Fibroblast of skin of back (primary cell): ENCODE data around the gene SLC8A1.

Source experiments
- DNase-seq: peaks from one replicate; pipeline ENCODE4 v3.0.0-alpha.2; 2013

SLC8A1 gene

DNA sequence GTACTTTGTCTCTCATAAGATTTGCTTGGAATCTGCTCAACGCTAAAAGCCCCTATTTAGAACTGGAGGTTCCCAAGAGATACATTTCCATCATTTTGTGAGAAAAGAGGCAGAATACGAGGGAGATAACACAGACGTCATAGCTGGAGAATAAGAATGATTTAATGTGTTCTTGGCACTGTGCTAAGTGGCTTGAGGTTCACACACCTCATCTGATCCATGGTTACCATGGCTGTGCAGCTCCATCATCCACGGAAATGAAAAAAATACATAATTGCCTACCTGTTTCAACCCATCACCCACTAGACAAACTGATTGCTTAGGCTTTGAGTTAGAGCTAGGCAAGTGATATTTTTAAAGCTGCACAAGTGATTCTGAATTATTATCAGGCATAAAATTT lies 227.6 kb downstream of the SLC8A1 start:
- no peak for DNase-seq

DNA sequence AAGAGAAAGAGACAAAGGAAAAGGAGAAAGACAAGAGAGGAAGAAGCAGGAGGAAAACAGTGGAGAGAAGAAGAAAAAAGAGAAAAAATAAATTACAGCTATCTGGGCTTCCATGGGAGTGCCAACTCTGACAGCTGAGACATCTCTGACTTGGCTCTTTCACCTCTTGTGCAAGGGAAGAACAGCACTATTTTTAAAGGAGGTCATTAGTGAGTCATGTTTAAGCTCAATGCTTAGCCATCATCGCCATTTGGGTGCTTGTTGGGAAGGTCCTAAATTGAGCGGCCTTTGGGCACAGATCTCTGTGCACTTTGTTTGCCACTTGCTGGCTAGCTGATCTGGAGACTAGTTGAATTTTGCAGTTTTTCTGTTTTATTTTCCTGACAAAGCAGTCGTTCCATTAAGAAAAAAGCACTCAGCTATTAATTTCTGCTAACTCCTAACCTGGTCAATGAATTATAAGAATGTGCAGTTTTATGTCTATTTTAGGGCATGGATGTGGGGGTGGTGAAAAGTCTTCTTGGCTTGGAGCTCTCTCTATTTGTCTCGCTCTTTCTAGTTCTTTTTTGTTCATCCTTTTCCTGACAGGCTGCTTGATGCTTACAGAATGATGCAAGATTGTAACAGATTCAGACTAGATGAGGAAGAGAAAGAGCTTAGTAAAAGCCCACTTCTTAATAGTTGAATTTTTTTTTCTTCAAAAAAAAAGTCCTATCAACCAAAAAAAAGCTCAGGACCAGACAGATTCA lies 231.5 kb downstream of the SLC8A1 start:
- DNase-seq, result peak; percentile 65

DNA sequence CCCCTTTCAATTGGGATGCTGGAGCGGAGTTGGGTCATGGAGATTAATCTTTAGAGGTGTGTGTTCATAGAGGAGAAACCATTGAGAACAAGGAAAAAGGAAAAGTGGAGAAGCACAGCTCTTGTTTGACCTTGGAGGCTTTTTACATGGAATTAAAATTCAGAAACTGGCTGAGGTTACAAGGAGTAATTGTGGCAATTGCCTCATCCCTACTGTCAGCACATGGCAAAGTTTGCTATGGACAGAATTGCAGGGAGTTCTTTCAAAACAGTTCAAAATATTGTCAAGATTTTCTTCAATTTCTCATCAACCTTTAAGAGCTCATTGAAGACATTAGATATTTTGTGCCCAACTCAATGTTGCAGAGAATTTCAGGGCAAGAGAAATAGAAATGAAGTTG lies 232.7 kb downstream of the SLC8A1 start:
- DNase-seq, result no peak

DNA sequence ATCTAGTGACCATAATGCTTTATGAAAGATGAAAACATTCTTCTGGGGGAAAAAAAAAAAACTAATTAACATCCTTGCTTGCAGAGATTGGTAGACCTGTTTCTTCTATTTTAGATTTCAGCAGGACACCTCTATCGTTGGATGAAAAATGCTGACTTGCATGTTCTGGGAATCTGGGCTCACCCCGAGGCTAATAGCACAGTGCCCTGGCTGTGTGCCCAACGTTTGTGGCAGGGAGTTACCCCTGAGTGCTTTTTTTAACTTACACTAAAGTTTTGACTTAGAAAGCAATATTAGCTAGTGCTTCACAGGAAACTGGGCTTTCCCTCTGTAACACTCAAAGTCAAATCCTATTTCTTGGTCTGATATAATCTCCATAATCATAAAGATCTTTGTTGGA lies 233.2 kb downstream of the SLC8A1 start:
- DNase-seq, result no peak

DNA sequence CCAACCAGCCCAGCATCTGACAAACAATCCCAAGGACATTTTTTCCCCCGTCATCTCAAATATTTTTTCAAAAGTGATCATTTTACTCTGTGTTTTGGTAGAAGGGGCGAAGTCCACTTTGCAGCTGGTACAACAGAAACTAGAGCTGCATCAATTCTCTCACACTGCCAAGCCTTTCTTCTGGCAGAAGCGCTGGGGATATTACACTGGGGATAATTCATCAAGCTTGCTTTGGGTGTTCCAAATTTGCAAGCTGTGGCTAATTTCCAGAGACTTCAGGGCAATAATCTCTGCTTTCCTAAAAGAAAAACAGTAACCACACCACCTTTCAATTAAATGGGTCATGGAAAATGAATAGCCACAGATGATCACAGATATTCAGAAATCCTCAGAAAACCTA lies 238.3 kb downstream of the SLC8A1 start:
- DNase-seq, result no peak

DNA sequence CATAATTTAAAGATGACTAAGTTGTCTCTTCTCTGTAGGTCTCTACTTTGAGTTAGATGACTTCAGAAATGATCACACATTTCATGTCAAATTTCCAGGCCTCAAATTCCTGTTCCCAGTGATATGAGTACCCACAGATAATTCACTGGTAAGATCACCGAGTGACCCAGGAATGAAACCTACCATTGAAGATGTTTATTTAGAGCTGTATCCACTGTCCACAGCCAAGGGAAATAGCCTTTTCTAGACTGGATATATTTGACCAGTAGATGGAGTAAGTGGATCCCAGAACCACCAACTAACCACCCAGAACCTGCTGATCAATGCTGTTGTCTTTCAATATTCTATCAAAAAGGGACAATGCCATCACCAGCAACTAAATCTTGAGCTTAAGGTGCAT lies 238.8 kb downstream of the SLC8A1 start:
- peak; percentile 93 for DNase-seq

DNA sequence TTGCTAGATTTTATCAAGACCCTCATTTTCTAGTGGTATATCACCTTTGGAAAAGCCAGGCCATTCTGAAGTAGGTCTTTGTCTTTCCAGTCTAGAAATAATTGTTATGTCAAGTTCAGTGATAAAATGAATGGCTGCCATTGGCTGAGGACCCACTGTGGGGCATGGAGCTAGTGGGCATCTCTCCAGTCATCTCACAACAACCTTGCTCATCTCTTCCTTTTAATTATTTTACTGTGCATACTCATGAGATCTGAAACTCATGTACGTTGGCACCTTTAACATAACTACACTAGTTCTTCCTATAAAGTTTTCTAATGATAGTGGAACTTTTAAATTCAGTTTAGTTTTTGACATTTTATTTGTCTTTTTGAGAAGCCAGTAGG lies 240.9 kb downstream of the SLC8A1 start:
- no peak for DNase-seq

DNA sequence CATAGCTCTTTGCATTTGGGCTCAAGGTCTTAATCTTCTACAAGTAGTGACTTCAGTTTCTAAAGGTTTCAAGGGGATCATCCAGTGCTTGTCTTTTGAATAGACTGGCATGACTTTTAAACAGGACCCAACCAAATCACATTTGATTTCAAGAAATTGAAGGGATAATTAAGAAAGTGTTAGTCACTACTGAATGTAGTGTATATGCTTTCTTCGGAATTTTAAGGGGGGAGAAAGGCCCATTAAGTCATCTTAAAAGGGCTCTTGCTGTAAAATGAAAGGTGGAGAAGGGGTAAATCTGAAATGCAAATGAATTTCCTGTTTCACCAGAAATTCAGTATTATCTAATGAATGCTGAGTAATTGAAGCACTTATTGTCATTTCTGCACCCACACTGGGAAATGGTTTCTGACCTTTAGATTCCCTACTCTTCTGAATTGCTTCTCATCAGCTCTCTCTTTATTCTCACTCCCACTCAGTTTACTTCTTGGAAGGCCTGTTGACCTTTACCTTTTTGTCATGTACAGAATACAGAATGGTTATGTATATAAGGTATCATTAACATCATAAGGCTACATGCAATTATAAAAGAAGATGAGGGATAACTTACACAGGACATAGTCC lies 241.4 kb downstream of the SLC8A1 start:
- DNase-seq, result no peak

DNA sequence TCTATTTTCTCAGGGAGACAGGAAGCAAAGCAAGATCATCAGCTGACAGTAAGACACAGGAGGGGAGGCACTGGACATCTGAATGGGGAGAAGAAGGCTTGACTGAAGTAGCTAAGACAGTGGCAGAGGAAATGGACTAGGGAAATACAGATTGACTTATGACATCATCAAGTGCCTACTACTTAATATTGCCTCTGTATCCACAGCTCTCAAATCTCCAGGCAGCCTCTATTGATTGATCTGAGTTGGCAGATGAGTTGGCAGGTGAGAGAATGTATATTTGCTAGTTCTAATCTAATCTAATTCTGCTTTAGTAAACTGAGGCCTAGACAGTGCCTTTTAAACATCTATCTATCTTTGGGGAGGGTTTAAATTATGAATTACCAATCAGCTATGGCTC lies 242.1 kb downstream of the SLC8A1 start:
- no peak for DNase-seq

DNA sequence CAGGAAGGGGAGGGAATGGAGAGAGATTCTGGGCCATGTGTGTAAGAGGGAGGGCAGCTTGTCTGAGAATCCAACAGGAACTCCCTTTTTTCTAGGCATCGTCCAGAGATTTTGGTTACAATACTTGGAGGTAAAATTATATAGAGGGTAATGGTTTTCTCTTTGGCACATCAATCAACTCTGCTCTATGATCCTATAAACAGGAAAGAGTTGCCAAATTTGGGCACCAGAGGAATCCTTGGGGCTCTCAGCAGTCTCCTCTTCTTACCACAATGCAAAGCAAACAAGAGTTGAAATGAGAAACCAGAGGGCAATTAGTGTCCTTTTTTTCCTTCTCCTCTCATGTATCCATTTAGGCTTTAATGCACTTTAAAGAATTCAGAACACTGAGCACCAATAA lies 243.4 kb downstream of the SLC8A1 start:
- DNase-seq, result no peak

DNA sequence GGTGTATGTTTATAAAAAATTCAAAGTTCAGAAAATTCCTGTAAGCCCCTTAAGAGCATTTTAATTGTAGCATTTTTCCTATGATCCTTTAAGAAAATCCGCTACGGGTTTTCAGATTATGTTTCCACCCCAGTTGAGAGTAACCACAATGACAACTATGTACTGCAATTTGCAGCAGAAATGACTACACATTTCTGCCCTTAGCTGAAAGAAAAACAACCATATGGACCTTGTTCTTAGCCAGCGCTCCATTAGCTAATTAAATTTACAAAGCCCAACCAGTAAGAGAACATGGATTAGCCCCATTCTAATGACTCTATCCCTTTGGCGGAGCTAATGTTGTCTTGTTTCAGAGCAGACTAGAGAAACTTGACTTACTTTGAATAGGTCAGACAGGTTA lies 247.6 kb downstream of the SLC8A1 start:
- peak; percentile 80 for DNase-seq

DNA sequence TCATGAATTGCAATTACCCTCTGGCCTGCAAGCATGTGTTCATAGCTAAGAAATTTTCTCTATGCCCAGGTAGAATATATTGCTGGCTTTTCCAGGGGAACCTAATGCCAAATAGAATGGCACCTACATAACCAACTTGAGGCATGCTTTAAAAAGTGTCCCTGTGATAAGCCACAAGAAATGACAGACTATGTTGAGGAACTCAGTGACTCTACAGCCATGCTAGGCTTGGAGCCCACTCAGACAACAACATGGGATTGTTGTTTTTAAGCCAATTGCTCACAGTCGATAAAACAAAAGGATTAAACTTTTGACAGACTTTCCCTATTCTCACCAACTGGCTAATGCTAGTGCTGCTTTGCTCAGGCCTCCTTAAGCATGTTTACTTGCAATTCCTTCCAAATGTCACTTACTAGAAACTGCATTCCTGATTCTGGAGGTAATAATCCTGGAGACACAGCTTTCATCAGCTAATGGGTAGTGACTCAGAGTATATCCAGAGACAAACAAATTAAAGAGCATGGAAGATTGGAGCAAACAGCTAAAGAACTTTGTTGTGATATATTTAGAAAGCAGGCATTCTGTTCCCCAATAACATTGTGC lies 249.0 kb downstream of the SLC8A1 start:
- DNase-seq, result peak; percentile 63

DNA sequence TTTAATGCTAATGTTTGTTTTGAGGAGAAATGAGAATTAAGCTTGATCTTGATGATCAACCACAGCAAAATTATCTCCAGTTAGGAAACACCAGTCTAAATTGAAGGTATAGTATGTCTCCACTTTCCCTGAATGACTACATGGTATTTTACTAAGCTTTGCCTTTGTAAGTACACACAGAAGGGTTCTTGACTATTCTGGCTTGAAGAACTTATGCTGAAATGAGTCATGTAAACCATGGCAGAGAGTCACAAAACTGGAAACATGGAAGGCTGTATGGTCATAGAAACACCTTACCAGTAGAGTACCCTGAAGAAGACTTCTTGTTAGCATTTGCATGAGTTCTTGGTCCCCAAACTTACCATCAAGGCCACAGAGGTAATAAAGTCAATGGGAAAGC lies 250.5 kb downstream of the SLC8A1 start:
- peak; percentile 30 for DNase-seq

DNA sequence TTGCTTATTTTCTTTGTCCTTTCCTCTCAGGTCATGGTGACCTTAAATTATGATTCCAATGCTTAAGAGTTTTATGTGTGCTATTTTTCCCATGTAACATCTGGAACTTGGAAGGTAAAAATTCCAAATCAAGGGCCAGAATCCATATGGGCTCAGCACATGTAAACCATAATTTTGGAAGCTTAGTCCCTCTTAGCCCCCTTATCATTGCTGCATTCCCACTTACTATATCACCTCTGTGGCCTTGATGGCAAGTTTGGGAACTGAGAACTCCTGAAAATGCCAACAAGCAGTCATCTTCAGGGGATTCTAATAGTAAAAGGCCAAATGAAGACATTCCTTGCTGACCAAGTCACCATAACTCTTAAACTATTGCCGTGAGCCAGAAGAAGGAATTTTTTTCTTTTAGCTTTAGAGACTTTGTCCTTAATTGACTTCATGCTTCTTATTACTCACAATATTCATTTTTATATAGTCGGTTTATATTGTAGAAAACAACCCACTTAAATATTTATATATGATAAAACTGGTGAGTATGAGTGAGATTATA lies 251.4 kb downstream of the SLC8A1 start:
- peak; percentile 72 for DNase-seq

DNA sequence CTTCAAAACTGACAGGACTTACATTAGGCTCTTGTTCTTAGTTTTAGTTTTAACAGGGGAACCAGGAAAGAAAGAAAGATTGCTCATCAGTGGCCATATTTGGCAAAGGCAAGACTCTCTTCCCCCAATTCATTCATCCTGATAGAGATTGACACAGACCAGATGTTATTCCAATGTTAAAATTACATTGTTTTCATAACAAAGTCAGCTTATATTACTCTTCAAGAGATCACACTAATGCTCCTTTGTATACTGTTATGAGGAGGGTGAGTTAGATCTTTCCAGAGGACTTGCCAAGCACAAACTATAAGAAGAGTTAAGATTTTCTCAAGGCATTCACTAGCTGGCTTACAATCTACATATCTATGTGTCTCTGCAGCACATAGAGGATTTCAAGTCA lies 252.1 kb downstream of the SLC8A1 start:
- peak; percentile 34 for DNase-seq

DNA sequence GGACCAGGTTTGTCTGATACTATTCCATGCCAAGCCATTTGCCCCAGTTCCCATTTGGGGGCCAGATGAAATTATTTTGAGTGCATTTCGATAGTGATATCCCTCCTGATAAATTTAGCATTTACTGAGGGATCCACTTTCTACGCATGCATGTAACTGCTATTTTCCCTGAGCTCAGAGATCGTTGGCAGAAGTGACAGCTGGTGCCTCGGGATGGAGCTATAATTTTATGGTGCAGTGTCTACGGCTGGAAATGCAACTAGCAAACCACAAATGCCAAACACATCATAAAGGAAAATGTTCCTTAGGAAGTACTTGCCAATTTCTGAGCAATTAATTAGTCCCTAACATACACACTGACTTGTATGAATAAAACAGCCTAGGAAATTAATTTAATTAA lies 254.8 kb downstream of the SLC8A1 start:
- DNase-seq, result no peak

DNA sequence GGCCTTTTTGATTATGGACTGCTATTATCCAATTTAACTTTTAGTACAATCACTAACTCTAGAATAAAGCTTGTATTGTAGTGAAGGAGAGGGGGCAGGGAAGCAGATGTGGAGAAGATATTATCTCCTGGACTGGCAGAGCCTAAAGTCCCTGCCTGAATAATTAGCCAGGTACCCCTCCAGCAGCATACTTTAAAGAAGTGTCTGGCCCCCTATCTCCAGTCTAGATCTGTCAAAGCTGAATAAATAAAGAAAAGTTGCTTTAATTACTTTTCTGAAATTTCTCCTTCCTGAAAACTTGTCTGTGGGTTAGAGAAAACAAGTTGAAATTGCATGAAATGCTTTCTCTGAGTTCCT lies 258.2 kb downstream of the SLC8A1 start:
- DNase-seq, result no peak

DNA sequence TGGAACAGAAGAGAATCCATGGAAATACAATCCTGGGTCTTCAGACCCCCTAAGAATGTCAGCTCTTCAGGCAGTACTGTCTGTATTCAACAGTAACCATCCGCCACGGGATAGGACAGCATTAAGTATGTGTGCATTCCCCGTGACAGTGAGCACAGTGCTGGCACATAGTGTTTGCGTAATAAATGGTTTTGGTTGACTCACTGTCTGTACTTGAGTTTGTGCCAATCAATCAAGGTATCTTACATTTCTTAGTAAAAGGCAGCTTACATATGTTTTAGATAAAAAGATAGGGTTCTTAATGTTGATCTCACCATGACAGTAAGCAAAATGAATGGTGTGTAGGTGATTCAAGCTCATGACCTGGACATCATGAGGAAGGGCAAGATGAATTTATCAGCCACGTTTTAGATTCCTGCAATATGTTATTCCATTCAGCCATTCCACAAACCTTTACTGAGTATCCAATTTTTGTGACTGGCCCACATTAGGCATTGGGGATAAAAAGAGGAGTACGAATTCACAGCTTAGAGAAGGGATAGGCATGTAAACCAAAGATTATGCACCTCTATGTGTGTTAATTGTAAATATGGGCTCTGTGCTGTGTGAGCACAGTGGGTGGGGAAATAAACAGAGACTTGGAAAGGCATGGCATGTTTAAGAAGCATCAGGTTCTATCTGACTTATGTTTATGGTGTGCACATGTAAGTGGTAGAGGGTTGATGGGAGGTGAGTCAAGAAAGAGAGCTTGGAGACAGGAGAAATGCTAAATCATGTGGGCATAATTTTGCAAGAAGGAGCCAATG lies 258.8 kb downstream of the SLC8A1 start:
- peak; percentile 28 for DNase-seq

DNA sequence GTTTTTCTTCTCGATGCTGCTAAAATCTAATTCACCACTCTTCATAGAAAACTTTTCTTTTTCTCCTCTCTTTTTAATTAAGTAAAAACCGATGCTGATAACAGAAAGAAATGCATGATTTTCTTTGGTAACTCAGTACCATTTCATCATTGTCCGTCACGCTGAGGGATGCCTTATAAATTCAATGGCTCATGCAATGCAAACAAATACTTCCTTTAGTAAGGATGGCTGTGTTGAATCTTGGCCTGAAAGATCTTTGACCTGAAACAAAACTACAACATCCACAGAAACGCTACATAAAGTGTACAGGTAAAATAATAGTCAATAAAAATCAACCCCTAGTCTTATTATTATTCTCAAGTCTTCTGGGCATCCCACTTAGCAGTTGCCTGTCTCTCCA lies 261.4 kb downstream of the SLC8A1 start:
- no peak for DNase-seq

DNA sequence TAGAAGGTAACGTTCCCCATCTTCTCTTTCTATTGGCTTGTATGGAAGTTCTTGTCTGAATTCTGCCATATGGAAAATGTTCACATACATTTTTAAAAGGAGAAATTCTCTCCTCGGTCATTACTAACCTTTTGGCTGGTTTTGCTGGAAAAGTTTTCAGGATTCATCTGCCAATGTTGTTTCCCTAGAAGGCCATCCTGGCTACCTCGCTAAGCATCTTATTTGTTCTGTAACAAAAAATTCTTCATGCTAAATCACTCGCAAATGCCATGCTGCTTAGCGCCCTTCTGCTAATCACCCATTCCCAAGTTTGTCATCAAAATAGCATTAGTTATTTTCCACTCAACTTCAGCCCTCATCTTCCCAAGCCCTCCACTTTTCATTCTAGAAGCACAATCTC lies 262.0 kb downstream of the SLC8A1 start:
- DNase-seq, result no peak

DNA sequence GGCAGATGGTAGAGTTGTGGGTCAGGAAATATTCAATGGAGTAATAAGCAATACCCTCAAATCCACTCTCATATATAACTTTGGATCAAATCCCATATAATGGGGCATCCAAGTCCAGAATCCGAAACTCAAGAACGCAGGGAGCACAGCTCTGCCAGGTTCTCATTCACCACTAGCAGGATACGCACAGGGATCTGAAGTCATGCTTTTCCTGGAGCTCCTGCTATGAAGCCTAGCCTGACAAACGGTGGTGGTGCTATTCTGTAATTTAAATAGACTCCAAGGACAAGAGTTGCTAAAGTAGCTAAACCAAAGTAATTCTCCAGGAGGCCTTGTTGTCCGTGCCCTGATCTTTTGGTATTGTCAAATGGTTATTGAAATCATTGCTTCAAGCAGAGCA lies 264.8 kb downstream of the SLC8A1 start:
- DNase-seq, result no peak

DNA sequence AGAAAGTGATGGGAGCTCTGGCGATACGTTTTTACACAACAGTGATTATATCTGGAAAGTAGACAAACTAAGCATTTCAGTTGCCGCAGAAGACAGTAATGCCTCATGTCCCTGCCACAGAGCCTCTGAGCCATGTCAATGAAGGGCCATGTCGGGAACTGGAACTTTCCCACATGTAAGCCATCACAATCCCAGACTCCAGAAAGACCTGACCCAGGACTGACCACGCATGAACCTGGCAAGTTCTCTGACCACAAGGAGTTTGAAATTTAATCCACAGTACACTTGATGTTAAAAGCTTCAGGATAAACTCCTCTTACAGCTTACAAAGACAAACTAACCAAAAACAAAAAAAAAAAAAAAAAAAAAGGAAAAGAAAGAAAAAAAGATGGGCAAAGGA lies 267.3 kb downstream of the SLC8A1 start:
- no peak for DNase-seq

DNA sequence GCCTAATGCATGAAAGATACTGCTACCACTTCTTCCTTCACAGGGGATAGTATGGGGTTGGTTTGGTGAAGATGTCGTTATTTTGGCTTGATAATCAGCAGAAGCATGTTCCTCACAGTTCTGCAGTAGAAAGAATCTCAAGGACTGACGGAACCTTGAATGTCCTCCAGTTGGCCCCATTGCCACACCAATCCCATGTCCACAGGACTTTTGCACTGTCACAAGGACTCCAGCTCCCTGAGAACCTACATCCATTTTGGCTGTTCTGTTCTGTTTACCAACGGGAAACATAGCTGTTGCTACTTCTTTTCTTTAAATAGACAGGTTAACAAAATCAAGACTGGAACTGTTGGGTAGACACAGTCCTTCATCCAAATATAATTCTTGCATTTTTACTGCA lies 270.0 kb downstream of the SLC8A1 start:
- DNase-seq, result no peak
